ENCODE measurements around the gene ALKAL2.

Gene ALKAL2

DNA sequence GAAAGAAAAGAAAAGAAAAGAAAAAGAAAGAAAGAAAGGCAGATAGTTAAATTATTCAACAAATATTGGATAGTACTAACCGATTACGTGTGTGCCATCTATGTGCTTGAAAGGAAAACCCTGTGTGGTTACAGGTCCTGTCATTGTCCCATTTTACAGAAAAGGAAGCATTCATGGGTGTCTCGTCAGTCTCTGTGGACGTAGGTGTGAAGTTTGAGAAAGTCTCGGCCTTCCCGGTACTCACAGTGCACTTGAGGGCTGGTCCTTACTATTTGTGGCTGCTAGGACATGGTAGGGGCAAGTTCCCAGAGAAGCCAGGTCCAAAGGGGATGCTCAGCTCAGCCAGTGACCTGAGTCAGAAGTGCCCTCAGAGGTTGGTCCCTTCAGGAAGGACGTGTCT is 43.3 kb downstream of the ALKAL2 start:
- DNase-seq (ENCODE audit: low read depth): no peak

GRCh38 chr2:238869-239268 is 49.0 kb downstream of the ALKAL2 start:
- DNase-seq (ENCODE audit: low read depth): no peak

DNA sequence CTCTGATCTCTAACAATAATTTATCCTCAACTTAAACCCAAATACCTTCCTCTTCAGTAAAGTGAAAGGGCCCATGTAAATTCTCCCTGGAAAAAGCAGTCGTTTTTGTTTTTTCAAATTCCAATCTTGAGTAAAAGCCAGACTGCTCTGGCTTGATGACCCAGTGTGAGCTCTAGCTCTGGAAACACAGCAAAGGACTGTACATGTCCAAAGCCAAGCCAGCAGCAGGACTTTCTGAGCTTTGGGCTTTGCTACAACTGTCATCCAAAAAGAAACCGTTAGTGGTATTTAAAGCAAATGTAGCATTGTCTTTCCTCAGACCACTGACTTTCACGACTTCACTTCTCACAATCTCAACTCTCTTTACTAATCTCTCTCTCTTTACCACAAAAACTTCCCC is 49.5 kb downstream of the ALKAL2 start:
- DNase-seq (ENCODE audit: low read depth): no peak

- DNase-seq (ENCODE audit: low read depth): no peak
Measured at GRCh38 chr2:237878-238277, 50.0 kb downstream of the ALKAL2 start.

- DNase-seq (ENCODE audit: low read depth): no peak
Measured at GRCh38 chr2:236993-237539, 50.8 kb downstream of the ALKAL2 start.

DNA sequence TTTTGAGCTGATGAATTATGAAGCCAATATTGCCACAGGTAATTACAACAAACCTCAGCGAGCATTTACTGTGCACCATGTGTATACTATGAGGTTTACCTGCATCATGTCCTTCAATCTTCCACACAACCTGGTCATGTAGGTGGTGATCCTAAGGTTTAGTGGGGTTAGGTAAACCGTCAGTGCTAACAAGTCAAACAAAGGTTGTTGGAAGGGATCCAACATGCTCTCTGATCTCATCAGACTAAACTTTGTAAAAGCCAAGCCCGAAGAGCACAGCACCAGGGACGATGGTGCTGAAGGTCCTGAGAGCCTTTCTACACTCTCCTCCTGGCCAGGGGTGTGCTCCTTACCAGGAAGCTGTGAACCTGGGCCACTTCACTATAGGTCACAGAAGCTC is 53.5 kb downstream of the ALKAL2 start:
- DNase-seq (ENCODE audit: low read depth): no peak

GRCh38 chr2:233030-233429 is 54.9 kb downstream of the ALKAL2 start:
- no peak for DNase-seq (ENCODE audit: low read depth)

DNA sequence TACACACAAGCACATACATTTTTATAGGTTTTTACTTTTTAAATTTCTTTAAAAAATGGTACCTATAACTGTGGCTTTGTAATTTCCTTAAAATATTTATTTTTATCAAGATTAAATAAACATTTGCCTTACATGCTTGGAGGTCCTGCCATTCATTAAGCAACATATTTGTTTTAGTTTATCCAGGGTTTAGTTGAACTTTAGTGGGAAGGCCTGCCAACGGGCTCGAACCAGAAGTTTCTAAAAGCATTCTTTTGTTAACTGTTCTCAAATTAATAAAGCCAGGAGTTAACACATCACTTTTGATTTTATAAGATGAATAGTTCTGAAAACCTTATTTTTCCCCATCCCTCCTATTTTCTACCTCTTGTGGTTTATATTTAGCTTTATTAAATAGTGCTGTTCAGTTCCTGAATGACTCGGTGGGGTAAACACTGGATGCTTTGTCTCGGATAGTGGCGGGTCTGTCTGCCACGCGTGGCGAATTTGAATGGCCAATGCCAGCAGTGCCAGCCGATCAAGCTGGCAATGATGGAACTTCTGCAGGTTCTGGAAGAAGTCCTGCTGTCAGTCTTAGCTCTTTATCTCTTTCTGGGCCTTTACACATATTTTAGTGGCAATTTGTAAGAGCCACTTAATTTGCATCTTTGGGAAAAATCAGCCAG is 56.2 kb downstream of the ALKAL2 start:
- DNase-seq (ENCODE audit: low read depth): no peak

All from CMK (cell line).